H1 (cell line): ENCODE measurements around the gene ATOH8. TPM values are rescaled to one million over a fixed set of nuclear protein-coding genes. Genes with fewer than 3 reads are reported as not detected.

Experiments
- EGR1 ChIP-seq: IDR thresholded peaks from 2 replicates; pipeline ENCODE4 v1.6.1; 2011; ENCODE audit warnings: low read depth, low read length, borderline replicate concordance
- MAFK ChIP-seq: IDR thresholded peaks from 2 replicates; pipeline ENCODE4 v1.6.1; 2012; ENCODE audit warnings: low read depth, mild to moderate bottlenecking, improper control_type of control experiment, low read length
- polyA plus RNA-seq, 7 experiments: library from polyadenylated mRNA; depleted of rRNA in 3 of 7; stranded (reverse) in 5 of 7; unstranded in 2 of 7; fragments of >200 nt in 5 of 7; fragments of 200-250 nt in 2 of 7; gene quantifications; 1 replicate in 5 of 7; 2 replicates in 1 of 7; 4 replicates in 1 of 7; pipeline versions ENCODE4 v1.2.1 to v1.2.3, GENCODE V29; 2011 to 2013; ENCODE audit warnings: missing spikeins in 2 of 7, mixed read lengths in 2 of 7
- total RNA-seq: library from RNA; stranded (reverse); fragmentation: NEBNext Ultra II Directional; extraction: Animal tissue kit (Norgen Biotek cat#: 25700); gene quantifications from 2 replicates; pipeline ENCODE4 v1.2.1, GENCODE V29; 2021

Gene ATOH8
- total and polyA plus RNA-seq, 2 of the 8 experiments (the other 6 are each of a cell fraction or from before 2014, with no cell fraction given) = 0.50 to 0.53 TPM

DNA sequence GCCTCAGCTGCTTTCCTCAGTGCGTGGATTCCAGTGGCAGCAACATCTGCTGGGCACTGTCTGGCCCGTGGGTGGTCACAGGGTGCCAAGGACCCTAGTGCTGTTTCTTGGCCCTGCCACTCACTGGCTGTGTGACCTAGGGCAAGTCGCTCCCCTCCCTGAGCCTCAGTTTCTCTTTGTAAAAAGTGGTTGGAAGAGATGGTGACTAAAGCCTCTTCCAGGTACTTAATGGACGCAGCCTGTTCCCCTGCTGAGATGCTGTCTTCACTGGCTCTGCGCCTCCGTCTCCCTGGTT lies 42.2 kb downstream of the ATOH8 start (continued):
- TF ChIP-seq EGR1 (no peak), MAFK (no peak)
